Measurements from ENCODE around the gene PNKP.

The PNKP gene

DNA sequence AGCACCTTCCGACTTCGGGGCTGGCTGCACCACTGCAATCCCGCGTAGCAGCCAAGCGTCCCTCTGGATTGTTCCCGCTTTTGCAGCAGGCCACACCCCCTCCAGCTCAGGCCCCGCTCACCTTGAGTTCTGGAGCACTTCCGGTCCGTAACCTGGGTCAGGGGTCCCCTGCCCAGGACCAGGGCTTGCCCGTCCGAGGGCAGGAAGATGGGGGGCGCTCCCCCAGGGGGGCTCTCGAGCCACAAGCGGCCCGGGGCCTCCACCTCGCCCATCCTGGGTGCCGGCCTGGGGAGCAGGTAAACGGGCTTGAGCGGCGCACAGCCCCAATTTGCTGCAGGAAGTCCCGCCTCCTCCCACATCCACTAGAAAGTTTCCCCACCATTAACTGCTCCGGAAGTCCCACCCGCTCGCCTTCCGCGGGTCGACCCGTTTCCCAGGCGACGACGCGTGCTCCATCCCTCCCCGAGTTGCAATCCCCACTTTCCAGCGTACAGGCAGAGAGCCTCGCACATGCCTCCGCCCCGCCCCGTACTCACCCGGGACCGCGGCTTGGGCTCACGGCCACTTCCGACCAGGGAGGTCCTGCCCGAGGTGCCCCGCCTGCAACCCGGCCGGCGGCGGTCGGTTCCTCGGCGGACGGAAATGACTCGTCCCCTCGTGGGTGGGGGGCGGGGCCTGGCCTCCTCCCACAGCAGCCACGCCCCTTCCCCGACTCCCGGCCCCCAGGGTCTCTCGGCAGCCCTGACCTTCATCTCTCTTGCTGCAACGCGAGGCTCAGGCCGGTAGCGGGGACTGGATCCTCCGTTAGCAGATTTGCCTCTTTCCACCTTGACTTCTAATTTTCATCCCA lies at the start of gene PNKP:
TSS of gene PNKP (minus strand) at position 644 of the 850 bp plus-strand sequence. CDS start at position 272, 372 bp downstream.
- peak; percentile 94 for DNase-seq

DNA sequence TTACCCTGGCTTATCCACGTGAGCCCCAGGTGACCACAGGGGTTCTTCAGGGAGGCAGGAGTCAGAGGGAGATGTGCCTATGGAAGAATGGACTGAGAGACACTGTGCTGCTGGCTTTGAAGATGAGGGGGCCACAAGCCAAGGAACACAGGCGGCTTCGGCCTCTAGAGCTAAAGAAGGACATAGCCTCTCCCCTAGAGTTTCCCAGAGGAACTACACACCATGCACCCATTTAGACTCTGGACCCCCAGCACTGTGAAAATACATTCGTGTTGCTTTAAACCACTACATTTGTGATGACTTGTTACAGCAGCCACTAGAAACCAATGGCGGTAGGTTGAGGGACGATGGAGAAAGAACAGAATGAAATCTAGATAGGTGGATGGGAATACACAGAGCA lies 47.9 kb upstream of the PNKP start:
- DNase-seq, result no peak

DNA sequence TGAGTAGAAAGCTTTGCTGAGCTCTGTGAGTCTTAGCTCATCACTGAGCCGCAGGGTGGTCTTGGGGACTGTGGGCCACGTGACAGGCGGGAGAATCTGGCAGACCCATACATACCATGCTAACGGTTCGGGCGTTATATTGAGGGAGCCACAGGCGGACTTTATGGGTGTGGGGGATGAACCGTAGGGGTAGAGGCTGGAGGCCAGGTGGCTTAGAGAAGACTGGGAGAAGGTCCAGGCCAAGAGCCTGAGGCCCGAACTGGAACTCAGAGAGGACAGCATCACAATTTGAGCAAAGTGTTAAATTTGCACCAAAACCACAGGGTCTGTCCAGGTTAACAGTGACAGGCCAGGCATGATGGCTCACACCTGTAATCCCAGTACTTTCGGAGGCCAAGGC lies 46.3 kb upstream of the PNKP start:
- no peak for DNase-seq

DNA sequence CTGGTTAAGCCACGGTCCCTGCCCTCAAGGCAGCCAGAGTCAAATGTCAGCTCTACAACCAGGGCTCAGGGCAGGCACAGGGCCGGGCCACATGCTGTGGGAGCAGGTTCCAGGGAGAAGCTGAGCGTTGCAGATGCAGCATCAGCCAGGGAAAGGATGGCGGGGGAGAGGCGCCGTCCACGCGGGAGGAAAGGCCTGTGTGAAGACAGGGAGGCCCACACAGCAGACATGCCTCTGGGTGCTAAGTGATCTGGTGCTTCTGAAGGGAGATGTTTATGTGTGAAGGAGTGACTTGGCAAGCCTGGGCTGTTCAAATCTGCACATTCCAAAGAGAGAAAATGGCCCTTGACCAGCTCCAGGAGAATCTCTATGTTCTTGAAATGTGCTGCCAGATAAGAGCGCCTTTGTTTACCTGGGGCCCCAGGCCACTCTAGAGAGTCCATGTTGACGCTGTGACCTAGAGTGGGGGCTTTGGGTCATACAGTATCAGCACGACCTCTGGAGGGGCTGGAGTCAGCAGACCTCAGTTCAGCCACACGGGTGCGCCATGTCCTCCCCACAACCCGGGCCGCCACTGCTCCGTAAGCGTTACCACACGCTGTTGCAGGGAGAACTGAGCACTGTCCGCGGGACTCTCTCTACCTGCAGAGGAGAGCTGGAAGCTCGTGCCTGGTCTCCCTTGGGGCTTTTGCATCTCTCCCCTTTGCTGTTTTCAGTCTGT lies 45.7 kb upstream of the PNKP start:
- no peak for DNase-seq

DNA sequence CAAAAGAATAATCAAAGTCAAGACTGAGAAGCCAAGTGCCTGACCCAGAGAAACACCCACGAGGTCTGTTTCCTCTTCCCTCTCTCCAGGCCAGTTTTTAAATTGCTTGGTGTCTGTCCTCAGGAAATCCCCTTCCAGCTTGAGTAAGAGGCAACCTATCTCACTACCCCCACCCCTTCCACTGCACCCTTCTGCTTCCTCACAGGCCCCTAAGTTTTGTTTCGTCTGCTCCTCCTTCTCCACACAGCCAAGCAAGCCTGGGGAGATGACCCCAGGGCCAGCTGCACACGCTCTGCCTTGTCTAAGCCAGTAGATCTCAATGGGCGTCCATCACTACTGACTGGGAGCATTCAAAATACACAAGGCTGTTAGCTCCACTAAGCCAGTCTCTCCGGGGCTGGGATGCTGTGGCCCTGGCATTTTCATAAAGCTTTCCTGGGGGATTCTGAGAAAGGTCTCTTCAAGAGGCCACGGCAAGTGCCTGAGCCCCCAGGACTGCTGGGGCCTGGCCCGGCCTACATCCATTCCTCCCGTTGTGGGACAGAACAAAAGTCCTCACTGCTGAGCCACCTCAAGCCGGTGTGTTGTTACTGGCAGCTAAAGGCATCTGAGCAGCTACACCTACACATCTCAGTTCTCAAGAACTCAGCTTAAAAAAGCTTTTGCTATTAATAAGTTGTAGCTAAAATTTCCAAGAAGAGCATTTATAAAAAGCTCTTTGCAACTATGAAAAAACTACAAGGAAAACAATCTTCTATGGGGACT lies 44.2 kb upstream of the PNKP start:
- DNase-seq, result no peak

DNA sequence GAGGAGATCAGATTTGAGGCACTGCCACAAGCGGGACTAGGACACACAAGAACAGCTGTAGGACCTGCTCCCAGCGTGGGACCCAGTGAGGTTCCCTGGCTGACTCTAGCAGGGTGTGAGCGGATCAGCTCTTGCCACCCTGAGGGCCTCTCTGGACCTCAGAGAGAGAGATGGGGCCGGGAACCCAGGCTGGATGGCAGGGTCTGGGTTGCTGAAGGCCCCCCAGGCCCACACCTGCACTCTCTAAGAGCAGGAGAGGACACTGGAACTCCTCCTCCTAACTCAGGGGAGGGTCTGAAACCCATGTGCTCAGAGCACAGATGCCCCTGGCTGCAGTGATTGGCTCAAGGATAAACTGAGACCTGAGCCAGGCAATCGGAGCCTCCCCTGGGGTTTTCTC lies 42.8 kb upstream of the PNKP start:
- no peak for DNase-seq

DNA sequence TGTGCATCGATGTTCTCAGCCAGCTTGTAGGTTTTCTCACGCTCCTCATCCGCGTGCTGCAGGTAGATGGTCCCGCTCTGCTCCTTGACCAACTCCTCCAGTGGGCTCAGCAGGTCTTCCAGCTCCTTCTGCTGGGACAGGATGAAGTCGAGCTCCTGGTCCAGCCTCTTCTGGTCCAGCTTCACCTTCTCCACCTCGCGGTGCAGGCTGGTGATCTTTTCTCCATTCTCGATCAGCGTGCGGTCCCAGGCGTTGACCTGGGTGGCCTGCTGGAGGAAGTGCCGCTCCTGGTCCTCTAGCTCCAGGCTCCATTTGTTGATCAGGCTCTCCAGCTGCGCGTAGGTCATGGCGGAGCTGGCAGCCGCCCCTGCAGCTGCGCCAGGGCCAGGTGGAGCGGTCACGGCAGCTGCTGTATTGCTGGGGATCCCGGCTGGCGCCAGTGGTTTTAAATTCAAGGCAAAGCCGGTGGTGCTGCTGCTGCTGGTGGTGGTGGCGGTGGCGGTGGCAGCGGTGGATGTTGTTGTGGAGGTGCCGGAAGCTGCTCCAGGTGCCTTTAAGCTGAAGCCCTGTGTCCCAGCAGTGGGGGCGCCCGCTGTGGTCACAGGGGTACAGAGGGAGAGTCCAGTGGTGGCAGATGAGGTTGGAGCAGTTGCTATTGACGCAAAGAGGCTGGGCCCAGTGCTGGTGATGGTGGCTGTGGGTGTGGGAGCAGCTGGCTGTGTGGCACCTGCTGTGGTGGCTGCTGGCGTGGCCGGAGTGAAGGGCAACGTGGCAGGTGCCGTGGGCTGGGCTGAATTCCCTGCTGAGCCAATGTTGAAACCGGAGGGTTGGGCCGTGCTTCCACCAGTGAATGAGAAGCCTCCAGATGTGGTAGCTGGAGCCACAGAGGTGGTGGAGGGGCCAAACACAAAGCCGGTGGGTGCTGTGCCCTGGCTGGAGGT lies 41.4 kb upstream of the PNKP start:
- DNase-seq, result no peak

DNA sequence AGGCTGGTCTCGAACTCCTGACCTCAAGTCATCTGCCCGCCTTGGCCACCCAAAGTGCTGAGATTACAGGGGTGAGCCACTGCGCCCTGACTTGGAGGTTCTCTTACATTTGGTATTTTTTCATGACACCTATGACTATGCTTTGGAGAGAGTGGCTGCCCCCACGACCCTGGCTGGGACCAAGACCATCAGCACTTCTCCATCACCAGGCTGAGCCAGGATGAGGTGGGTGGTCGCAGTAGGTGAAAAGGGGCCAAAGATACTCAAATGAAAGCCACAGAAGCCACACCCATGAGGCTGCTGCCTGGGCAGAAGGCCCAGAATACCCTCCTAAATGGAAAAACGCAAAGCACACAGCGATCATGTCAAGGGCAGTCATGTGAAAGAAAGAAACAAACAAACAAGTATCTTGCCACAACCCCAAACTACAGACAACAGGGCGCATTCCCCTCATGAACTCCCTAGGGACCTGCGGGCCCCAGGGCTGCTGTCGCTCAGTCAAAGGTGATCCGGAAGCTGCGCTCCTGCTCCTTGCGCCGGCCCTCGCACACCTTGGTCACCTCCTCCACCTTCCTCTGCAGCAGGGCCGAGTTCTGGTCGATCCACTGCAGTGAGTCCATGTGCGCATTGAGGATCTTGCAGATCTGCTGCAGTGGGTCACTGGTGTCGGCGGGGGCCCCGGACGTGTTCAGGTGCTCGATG lies 40.5 kb upstream of the PNKP start:
- no peak for DNase-seq

DNA sequence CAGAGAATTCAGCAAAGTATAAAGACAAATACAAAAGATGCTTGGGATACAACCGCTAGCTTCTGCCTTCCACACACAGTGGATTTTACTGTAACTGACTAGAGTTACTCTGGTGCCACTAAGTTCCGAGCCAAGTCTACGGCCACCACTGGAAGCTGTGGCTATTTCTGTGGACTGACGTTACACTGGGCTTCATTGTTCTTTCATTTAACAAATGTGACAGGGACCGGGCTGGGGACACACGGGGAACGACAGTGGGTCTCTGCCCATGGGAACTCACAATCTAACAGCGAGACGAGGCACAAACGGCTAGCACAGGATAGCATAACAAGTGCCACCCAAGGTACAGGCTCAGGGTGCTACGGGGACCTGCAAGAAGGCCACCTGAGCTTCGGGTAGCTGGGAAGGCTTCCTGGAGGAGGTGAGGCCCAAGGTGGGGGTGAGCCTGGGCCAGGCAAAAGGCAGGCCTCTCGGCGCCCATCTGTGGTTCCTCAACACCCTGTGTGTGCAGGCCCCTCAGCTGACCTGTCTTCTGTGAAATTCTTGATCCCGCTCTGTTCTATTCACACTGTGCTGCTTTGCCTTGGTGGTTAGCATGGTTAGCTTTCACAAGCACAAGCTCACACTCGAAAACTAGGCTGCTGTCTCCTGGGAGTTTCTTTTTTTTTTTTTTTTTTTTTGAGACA lies 39.6 kb upstream of the PNKP start:
- no peak for DNase-seq

DNA sequence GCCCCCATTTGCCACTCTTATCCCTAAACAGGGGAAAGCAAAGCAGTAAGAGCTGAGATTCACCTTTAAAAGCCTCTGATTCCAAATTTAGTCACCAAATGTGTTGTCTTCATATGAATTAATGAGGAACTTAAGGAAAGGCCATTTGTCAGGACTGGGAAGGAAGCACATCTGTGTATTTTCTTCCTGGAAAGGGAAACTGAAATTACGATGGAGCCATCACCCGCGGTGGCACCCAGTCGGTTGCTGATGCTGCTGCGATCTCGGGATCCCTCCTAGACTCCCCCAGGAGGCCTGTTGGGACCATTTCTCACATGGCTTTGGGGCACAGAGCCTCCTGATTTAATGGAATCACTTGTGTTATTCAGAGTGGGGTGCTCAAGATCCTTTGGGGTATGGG lies 36.8 kb upstream of the PNKP start:
- DNase-seq, result no peak

DNA sequence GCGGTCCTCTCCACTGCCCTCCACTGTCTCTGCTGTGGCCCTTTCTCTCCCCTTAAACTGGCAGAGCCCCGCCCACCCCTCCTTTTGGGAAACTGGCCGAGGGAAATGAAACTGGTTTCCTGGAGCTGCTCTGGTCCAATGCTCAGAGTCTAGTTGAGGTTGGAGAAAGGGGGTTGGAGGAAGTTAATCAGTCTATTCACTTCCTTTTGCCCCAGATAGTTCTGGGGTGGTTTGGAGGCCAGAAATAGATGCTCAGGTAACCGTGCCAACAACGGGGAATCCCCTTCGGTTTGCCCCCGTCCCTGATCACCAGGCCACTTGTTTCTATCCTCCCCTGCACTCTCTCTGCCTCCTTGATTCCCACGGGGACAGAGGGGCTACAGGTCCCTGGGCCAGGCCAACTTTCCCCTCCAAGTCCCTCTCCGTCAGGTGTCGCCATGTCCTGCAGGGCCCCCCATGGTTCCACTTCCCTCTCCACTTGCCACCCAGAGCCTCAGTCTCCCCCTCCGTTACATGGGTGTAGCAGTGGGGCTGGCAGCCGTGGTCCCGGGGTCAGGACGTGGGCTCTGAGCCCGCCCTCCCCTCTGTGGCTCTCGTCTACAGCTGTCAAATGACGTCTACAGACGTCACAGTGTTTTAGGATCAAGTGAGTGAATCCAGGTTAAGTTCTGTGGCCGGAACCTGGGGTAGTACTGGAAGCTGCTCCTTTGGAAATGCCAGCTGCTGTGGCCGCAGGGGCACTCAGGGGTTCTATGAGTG lies 29.7 kb upstream of the PNKP start, which contains the start of gene IL4I1:
TSS of gene IL4I1 (minus strand) at position 25 of the 759 bp plus-strand sequence. CDS start 727 bp downstream, outside the sequence.
- DNase-seq, result no peak

DNA sequence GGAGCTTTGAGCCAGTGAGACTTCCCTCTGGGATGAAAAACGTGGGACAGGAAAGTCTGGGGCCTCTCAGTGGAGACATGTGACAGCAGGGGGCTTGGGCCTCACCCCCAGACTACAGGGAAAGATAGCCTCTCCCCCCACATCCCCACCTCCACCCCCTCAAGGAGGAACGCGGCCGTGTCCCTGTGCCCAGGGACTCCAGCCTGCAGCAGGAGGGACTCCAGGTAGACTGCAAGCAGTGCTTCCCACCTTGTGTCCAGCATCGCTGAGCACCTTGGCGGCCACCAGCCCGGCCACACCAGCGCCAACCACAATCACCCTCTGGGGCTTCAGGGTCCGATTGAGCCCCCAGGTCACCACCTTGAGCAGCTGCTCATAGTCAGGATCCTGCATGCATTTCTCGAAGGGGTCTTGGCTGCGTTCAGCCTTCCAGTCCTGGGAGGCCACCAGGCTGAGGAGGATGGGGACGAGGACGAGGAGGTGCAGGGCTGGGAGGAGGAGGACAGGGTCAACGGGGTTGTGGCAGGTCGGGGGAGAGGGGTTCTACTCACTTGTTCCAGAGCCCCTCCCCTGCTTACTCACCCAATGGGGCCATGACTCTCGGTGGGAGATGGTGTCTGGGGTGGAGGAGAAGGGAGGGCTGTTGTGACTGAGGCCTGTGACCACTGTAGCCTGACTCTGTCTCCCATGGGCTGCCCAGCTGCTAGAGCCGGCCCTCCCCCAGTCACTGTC lies 28.4 kb upstream of the PNKP start:
- no peak for DNase-seq

DNA sequence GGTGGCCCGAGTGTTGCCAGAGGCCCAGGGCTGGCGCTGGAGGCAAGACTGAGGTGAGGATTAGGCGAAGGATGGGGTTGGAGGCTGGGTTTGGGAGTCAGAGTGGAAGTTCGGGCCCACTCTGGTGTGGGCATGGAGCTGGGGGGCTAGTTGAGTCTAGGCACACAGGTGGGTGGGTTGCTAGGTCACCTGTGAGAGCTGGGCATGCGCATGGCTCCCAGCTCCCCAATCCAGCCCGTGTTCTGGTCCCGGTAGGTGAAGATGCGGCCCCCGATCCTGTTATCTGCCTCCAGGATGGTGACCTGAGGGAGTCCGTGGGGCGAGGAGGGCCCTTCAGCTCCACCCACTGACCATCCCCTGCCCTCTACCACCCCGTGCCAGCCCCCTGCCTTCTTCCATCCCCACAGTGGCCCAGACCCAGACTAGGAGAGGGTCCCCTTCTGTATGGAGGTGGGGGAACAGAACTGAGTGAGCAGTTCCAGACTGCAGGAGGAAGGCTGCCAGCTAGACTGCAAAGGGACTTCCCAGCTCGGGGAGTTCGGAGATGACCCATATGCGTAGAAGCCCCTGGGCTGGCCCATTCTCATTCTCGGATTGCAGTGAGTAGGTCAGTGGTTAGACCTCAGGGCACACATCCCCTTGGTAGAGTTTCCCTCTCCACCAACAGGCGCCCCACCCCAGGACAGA lies 27.6 kb upstream of the PNKP start:
- no peak for DNase-seq

DNA sequence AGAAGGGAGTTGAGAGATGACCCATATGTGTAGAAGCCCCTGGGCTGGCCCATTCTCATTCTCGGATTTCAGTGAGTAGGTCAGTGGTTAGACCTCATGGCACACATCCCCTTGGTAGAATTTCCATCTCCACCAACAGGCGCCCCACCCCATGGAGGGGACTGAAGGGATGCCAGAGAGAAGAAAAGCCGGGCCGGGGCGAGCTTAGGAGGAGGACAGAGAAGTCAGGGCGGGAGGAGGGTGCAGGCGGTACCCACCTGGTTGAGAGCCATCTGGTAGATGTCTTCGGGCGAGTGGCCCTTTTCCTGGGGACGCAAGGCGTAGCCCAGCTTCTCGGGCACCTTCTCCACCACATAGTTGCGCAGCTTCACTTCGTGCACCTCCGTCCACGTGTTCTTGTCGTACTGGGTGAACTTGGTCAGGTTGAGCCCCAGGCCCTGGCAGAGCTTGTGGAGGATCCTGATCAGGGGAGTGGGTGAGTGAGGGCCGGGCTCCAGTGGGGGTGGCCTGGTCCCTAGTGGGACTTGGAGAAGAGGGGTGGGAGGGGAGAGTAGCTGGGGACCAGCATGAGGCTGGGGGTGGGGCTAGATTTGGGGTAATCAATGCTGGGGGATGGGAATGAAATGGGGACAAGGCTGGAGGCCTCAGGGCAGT lies 26.8 kb upstream of the PNKP start:
- no peak for DNase-seq

DNA sequence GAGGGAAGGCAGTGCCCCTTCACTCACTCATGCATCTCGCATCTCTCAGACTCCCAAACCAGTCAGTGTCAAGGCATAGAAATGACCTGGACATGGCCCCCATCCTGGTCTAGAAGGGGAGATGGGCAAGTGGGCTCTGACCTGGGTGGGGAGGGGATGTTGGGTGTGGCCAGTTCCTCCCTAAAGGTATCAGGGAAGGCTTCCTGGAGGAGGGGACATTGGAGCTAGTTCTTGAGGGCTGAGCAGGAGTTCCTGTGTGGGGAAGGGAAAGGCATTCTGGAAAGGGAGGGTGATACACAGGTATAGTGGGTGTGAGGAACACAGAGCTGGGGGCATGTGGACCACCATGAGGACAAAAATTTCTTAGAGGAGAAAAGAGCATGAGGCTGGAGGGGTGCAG lies 25.3 kb upstream of the PNKP start:
- no peak for DNase-seq

DNA sequence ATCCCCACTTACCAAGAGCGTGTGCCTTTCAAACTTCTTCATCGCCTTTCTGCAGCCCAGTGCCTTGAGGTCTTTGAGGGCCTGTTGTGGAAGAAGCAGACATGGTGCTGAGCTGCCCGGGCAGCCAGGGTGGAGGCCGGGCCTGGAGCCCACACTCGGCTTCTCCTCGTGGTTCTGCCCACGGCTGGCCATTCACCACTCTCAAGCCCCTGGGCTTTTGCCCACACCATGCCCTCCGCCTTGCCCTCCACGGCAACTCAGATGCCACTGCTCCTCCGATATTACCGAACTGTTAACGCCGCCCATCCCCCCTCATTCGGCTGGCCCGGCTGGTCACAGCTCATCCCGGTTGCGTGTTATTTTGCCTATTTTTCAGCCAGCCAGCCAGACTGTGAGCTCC lies 24.0 kb upstream of the PNKP start:
- DNase-seq, result no peak

DNA sequence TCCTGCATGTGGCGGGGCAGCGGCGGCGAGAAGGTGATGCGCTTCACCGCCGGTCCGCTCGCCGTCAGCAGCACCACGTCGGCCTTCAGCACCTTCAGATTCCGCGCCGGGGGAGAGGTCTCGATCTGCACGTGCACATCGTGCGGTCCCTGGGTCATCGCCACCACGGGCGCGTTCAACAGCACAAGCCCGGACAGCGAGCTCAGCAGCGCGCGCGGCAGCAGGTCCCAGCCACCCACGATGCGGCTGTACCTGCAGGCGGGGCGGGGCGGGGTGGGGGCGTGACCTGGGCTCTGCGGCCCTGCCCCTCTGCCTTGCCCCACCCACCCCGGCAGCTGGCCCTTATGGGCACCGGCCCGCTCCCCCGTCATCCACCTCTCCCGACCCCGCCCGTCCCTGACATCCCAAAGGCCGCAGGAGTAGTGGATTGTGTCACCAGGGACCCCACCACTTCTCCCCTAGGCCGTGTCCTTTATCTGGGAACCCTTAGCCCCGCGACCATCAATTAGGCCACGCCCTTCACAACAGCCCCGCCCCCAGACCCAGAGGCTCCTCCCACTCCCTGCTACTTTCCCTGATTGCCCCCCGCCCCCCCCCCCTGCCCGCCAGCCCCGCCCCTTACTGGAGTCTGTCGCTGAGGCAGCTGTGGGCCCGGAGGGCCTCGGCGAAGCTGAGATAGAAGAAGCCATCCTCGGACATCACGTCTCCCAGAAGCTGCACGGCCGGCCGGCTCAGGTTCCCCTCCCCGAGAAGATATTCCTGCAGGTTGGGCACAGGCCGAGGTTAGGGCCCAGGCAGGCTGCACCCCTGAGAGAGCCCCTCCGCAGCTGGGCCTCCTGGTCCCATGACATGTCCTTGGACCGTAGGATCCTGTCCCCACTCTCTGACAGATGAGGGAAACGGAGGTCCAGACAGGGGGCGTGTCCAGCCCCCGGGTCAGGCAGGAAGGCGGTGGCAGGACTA lies 23.3 kb upstream of the PNKP start:
- DNase-seq, result no peak
